ENCODE measurements around the gene GPRC5C.
A peak's percentile ranks its signal among the peaks of the same experiment; 100 is the strongest.

The GPRC5C gene, protein sequence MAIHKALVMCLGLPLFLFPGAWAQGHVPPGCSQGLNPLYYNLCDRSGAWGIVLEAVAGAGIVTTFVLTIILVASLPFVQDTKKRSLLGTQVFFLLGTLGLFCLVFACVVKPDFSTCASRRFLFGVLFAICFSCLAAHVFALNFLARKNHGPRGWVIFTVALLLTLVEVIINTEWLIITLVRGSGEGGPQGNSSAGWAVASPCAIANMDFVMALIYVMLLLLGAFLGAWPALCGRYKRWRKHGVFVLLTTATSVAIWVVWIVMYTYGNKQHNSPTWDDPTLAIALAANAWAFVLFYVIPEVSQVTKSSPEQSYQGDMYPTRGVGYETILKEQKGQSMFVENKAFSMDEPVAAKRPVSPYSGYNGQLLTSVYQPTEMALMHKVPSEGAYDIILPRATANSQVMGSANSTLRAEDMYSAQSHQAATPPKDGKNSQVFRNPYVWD

DNA sequence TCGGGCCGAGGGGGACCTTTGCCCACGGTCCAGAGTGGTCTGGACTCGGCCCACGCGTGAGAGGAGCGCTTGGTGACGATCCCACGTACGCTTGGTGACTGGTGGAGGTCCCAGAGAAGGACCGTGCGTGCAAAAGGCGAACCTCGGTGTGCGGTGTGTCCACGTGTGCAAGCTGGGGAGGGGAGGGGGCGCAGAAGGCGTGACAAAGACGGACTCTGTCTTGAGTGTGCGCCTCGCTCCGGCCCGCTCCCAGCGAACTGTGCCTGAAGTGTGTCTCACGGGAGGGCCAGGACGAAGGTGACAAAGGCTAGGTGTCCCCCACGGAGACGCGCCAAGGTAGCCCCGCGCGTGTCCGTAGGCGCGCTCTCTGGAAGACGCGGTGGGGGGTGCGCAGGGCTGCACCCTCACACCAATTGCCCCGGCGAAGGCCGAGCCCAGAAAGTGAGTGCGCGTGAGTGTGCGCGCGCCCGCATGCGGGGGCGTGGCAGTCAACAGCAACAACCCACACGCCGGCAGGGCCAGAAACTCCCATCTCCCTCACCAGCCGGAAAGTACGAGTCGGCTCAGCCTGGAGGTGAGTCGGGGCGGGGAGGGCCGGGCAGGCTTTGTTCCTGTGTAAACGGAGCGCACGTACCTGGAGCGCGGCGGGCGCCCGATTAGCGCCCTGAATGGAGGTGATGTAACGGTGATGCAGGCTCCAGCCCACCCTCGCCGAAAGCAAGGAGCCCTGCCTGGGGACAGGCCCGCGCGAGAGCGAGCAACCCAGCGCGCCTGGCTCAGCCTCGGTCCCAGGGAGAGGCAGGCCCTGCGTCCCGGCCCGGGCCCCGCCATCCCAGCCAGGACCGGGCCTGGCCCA, at the start of gene GPRC5C:
Gene GPRC5C (plus strand): TSS at position 521 of the 856 bp plus-strand sequence. CDS start 7,689 bp downstream, outside the sequence.
- no peaks in the 10 kb centered on the region for H3K9me3 ChIP-seq (ENCODE audit: control insufficient read depth, insufficient read depth, low read length)
- H3K36me3 ChIP-seq (ENCODE audit: control insufficient read depth, insufficient read depth, low read length) = no peaks in the 10 kb centered on the region
- H3K4me1 ChIP-seq (ENCODE audit: control insufficient read depth, insufficient read depth, low read length) = peaks cover 27% of the 10 kb centered on the region
- peaks cover 3% of the 10 kb centered on the region for H3K27me3 ChIP-seq (ENCODE audit: control insufficient read depth, insufficient read depth, low read length)
- peak within 1 kb of the TSS; percentile 86 for H3K4me3 ChIP-seq (ENCODE audit: low read depth, low read length)
- peak within 1 kb of the TSS; percentile 94 for H3K9ac ChIP-seq (ENCODE audit: low read depth, low read length)

DNA sequence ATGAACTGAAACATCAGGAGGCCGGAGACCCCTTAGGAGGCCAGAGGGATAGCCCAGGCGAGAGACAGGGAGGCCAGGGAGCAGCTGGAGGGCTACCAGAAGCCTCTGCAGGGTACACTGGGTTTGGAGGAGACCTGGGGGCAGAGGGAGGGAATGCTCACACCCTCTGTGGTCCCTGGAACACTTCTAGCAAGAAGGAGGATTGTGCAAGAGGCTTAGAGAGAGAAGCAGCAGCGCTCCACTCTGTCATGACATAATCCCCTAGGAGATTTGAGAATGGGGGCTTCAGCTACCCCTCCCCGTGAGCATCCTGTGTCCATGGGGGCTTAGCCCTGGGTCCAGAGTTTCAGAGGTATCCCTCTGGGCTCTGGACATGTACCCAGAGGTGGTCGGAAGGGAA, 48.7 kb upstream of the GPRC5C start:
- no peak overlapping the region for H3K9ac ChIP-seq (ENCODE audit: low read depth, low read length)
- H3K4me1 ChIP-seq (ENCODE audit: control insufficient read depth, insufficient read depth, low read length) = peaks cover 7% of the 10 kb centered on the region
- no peaks in the 10 kb centered on the region for H3K27me3 ChIP-seq (ENCODE audit: control insufficient read depth, insufficient read depth, low read length)

DNA sequence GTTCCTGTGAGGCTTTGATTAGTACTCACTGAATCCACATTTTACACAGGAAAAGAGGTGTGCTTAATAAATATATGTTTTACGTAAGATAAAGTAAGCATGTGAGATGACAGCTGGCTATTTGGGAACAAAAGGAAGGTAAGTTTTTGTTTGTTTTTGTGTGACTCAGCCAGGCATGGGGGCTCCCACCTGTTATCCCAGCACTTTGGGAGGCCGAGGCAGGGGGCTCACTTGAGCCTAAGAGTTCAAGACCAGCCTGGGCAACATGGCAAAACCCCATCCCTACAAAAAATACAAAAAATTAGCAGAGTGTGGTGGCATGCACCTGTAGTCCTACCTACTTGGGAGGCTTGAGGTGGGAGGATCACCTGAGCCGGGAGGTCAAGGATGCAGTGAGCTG, 46.7 kb upstream of the GPRC5C start:
- no peak overlapping the region for H3K9ac ChIP-seq (ENCODE audit: low read depth, low read length)
- H3K4me3 ChIP-seq (ENCODE audit: low read depth, low read length) = no peak overlapping the region
- H3K27me3 ChIP-seq (ENCODE audit: control insufficient read depth, insufficient read depth, low read length) = no peaks in the 10 kb centered on the region
- H3K36me3 ChIP-seq (ENCODE audit: control insufficient read depth, insufficient read depth, low read length) = no peaks in the 10 kb centered on the region
- peaks cover 11% of the 10 kb centered on the region for H3K4me1 ChIP-seq (ENCODE audit: control insufficient read depth, insufficient read depth, low read length)
- no peaks in the 10 kb centered on the region for H3K9me3 ChIP-seq (ENCODE audit: control insufficient read depth, insufficient read depth, low read length)

More for the DNA sequence above, 48.7 kb upstream of the GPRC5C start:
- Histone ChIP-seq H3K36me3 (ENCODE audit: control insufficient read depth, insufficient read depth, low read length) (no peaks in the 10 kb centered on the region), H3K9me3 (ENCODE audit: control insufficient read depth, insufficient read depth, low read length) (no peaks in the 10 kb centered on the region), H3K4me3 (ENCODE audit: low read depth, low read length) (no peak overlapping the region)

DNA sequence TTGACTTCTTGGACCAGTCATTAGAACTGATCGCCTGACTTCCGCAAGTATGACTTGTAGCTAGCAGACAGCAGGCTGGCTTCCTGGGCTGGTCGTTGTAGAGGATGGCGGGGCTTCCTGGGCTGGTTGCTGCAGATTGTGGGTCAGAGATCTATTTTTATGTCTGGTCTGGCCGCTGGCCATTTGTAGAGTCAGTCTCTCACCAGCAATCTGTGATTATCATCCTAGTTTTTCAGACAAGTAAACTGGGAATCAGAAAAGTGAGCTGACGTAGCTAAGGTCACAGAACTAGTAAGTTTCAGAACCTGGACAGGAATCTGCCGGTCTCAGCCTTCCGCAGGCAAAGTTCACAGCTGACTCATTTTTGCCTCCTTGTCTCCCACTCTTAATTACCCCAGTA, 45.5 kb upstream of the GPRC5C start:
- no peaks in the 10 kb centered on the region for H3K27me3 ChIP-seq (ENCODE audit: control insufficient read depth, insufficient read depth, low read length)
- H3K9me3 ChIP-seq (ENCODE audit: control insufficient read depth, insufficient read depth, low read length) = no peaks in the 10 kb centered on the region
- no peak overlapping the region for H3K4me3 ChIP-seq (ENCODE audit: low read depth, low read length)
- no peak overlapping the region for H3K9ac ChIP-seq (ENCODE audit: low read depth, low read length)
- H3K4me1 ChIP-seq (ENCODE audit: control insufficient read depth, insufficient read depth, low read length) = peaks cover 8% of the 10 kb centered on the region
- H3K36me3 ChIP-seq (ENCODE audit: control insufficient read depth, insufficient read depth, low read length) = no peaks in the 10 kb centered on the region

DNA sequence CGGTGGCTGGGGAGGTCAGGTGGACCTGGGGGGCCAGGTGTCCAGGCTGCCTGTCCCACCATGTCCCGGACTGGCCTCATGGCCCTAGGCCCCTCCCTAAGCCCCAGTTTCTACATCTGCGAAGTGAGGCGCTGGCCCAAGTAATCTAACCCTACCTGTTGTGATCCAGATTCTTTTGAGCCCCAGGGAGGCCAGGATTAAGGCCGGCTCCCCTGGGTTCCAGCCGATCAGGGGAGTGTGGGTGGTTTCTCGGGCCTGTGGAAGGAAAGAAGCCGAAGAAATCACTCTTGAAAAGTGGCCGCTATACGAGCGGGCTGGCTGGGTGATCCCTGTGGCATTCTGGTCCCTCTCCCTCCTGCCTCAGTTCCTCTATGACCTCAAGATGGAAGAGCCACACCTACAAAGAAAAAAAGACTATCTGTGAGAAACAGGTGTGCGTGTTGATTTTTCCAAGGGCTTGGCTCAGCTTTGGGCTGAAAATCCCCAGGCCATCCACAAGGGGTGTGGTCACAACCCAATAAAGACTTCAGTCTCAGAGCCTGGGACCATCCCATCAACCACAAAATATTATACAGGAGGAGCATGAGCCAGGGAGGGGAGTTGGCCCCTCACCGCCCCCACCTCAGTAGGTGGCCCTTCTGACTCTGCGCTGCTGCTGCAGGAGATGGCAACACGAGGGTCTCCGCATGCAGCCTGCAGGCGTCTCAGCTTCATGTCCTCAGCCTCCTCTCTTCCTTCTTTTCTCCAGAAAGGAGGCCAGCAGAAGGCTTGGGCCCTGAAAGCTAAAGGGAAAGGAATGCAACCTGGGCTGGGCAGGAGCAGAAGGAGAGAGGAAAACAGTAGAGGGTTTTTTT, 44.3 kb upstream of the GPRC5C start:
- no peaks in the 10 kb centered on the region for H3K36me3 ChIP-seq (ENCODE audit: control insufficient read depth, insufficient read depth, low read length)
- H3K9me3 ChIP-seq (ENCODE audit: control insufficient read depth, insufficient read depth, low read length) = no peaks in the 10 kb centered on the region
- peaks cover 8% of the 10 kb centered on the region for H3K4me1 ChIP-seq (ENCODE audit: control insufficient read depth, insufficient read depth, low read length)
- H3K4me3 ChIP-seq (ENCODE audit: low read depth, low read length) = no peak overlapping the region
- H3K9ac ChIP-seq (ENCODE audit: low read depth, low read length) = no peak overlapping the region
- H3K27me3 ChIP-seq (ENCODE audit: control insufficient read depth, insufficient read depth, low read length) = no peaks in the 10 kb centered on the region

DNA sequence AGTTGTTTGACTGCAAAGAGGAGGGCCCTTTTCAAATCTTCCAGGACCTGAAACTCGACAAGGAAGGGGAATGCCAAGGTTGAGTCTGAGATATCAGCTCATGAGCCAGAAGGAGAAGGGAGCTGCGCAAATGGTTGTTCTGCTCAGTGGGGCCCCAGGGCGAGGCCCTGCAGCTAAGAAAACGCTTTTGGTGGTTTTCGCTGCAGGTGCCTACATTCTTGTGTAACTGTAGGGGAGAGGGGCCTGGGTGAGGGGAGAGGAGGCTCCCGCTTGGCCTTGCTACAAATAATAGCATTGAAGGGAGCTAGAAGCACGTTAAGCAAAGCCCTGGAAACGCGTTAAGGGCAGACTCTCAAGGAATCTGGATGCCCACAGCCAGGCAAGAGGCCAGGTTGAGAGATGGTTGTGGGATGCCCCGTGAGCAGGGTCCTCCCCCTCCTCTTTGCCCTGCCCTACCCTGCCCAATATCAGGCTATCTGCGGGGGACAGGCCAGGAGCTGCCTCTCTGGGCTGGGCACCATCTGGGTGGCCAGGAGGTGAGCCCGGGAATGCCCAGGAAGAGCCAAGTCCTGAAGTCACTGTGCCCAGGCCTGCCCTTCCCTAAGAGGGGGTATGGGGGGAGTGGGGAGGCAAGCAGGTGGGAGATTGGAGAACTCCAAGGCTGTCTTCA, 42.7 kb upstream of the GPRC5C start:
- H3K36me3 ChIP-seq (ENCODE audit: control insufficient read depth, insufficient read depth, low read length) = no peaks in the 10 kb centered on the region
- no peaks in the 10 kb centered on the region for H3K9me3 ChIP-seq (ENCODE audit: control insufficient read depth, insufficient read depth, low read length)
- H3K9ac ChIP-seq (ENCODE audit: low read depth, low read length) = no peak overlapping the region
- H3K4me3 ChIP-seq (ENCODE audit: low read depth, low read length) = no peak overlapping the region
- H3K4me1 ChIP-seq (ENCODE audit: control insufficient read depth, insufficient read depth, low read length) = peaks cover 8% of the 10 kb centered on the region
- H3K27me3 ChIP-seq (ENCODE audit: control insufficient read depth, insufficient read depth, low read length) = no peaks in the 10 kb centered on the region

DNA sequence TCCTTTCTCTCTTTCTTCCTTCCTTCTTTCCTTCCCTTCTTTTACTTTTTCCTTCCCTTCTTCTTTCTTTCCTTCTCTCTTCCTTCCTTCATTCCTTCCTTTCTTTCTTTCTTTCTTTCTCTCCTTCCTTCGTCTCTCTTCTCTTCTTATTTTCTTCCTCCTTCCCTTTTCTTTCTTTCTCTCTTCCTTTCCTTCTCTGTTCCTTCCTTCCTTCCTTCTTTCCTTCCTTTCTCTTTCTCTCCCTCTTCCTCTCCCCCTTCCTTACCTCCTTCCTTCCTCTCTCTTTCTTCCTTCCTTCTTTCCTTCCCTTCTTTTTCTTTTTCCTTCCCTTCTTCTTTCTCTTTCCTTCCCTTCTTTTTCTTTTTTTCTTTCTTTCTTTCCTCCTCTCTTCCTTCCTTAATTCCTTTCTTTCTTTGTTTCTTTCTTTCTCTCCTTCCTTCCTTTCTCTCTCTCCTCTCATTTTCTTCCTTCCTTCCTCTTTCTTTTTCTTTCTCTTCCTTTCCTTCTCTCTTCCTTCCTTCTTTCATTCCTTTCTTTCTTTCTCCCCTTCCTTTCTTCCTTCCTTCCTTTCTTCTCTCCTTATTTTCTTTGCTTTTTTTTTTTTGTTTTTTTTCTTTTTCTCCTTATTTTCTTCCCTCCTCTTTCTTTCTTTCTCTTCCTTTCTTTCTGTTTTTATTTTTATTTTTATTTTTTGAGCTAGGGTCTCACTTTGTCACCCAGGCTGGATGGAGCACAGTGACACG, 41.8 kb upstream of the GPRC5C start:
- H3K4me3 ChIP-seq (ENCODE audit: low read depth, low read length) = no peak overlapping the region
- no peaks in the 10 kb centered on the region for H3K36me3 ChIP-seq (ENCODE audit: control insufficient read depth, insufficient read depth, low read length)
- peaks cover 8% of the 10 kb centered on the region for H3K4me1 ChIP-seq (ENCODE audit: control insufficient read depth, insufficient read depth, low read length)
- no peak overlapping the region for H3K9ac ChIP-seq (ENCODE audit: low read depth, low read length)
- no peaks in the 10 kb centered on the region for H3K9me3 ChIP-seq (ENCODE audit: control insufficient read depth, insufficient read depth, low read length)
- H3K27me3 ChIP-seq (ENCODE audit: control insufficient read depth, insufficient read depth, low read length) = no peaks in the 10 kb centered on the region

DNA sequence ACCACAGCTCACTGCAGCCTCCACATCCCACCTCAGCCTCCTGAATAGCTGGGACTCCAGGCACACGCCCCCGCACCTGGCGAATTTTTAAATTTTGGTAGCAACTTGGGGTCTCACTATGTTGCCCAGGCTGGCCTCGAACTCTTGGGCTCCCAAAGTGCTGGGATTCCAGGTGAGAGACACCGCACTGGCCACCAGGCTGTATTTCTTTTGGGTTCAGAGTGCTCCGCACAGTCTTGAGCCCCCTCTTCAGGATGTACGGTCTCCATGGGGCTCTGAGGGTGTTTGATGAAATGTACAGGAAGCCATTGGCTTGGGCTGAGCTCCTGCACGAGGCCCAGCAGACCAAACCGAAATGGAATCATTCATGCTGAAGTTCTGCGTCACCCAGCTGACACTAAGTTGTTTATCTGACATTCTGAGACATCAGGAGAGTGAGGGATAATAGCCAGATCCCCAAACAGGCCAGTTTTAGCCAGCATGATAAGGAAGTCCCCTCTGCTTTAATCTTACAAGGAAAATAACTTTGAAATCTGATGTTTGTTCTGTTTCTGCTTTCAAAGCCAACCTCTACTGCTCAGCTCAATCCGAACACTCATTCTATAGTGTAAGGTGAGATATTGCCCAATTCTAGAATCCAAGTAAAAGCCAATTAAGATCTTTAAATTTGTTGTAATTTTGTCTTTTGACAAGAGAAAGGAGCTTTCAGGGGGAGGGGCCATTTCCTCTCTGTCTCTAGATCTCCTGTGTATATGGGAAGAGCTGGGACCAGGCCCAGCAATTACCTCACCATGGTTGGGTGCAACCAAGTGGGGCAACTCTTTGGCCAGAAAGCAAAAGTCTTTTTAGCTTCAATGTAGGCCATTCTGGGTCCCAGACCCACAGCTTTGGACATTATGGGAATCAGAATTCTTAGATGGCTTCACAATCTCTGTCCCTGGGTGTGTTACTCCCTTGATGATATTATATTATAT, 40.9 kb upstream of the GPRC5C start:
- Histone ChIP-seq H3K9ac (ENCODE audit: low read depth, low read length) (no peak overlapping the region), H3K4me3 (ENCODE audit: low read depth, low read length) (no peak overlapping the region), H3K9me3 (ENCODE audit: control insufficient read depth, insufficient read depth, low read length) (no peaks in the 10 kb centered on the region), H3K27me3 (ENCODE audit: control insufficient read depth, insufficient read depth, low read length) (no peaks in the 10 kb centered on the region), H3K36me3 (ENCODE audit: control insufficient read depth, insufficient read depth, low read length) (no peaks in the 10 kb centered on the region), H3K4me1 (ENCODE audit: control insufficient read depth, insufficient read depth, low read length) (peaks cover 8% of the 10 kb centered on the region)

DNA sequence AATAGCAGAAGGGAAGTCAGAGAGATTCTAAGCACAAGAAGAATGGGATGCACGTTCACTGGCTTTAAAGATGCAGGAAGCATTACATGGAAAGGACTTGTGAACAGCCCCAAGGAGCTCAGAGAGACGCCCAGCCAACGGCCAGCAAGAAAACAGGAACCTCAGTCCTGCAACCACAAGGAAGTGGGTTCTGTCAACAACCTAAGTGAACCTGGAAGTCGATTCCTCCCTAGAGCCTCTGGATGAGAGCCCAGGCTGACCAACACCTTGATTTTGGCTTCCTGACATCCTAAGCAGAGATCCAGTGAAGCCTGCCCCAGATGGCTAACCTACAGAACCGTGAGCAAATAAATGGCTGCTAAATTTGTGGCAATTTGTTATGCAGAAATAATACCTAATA, 40.1 kb upstream of the GPRC5C start:
- Histone ChIP-seq H3K4me1 (ENCODE audit: control insufficient read depth, insufficient read depth, low read length) (peaks cover 6% of the 10 kb centered on the region), H3K9ac (ENCODE audit: low read depth, low read length) (no peak overlapping the region), H3K36me3 (ENCODE audit: control insufficient read depth, insufficient read depth, low read length) (no peaks in the 10 kb centered on the region), H3K4me3 (ENCODE audit: low read depth, low read length) (no peak overlapping the region), H3K9me3 (ENCODE audit: control insufficient read depth, insufficient read depth, low read length) (no peaks in the 10 kb centered on the region), H3K27me3 (ENCODE audit: control insufficient read depth, insufficient read depth, low read length) (no peaks in the 10 kb centered on the region)

DNA sequence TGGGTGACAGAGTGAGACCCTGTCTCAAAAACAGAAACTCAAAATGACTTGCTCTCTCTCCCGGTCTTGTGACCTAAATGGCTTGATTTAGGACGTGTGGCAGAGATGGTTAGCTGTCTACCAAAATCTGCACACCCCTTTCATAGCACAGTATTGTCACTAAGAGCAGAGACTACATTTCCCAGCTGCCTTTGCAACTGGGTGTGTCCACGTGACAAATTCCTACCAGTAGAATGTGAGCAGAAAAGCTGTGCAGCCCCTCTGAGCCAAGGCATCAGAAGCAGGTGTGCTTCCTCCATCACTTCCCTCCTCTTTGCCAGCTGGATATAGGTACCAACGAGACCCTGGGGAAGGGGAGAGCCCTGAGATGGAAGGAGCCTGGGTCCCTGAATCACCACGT, 39.0 kb upstream of the GPRC5C start:
- H3K9me3 ChIP-seq (ENCODE audit: control insufficient read depth, insufficient read depth, low read length) = no peaks in the 10 kb centered on the region
- H3K27me3 ChIP-seq (ENCODE audit: control insufficient read depth, insufficient read depth, low read length) = no peaks in the 10 kb centered on the region
- peaks cover 5% of the 10 kb centered on the region for H3K4me1 ChIP-seq (ENCODE audit: control insufficient read depth, insufficient read depth, low read length)
- H3K9ac ChIP-seq (ENCODE audit: low read depth, low read length) = no peak overlapping the region
- H3K4me3 ChIP-seq (ENCODE audit: low read depth, low read length) = no peak overlapping the region
- H3K36me3 ChIP-seq (ENCODE audit: control insufficient read depth, insufficient read depth, low read length) = no peaks in the 10 kb centered on the region
